B cell (primary cell): ENCODE results near the gene FAM219A. TPM values are rescaled to one million over a fixed set of nuclear protein-coding genes. Genes with fewer than 3 reads are reported as not detected.

ENCODE experiments used
- ATAC-seq: fragments of 200-7000 bp; cut with Tn5 transposase; one replicate; pipeline ENCODE4 v1.10.0; 2021; ENCODE audit warnings: low read depth, mild to moderate bottlenecking, moderate number of reproducible peaks, moderate library complexity
- CTCF ChIA-PET: fragments of 350-600 bp; sonication (Branson Sonifier 250); formaldehyde crosslinking; loops from one replicate; lab custom pipeline; 2021; ENCODE audit warnings: antibody characterized with exemption, inconsistent platforms; lab: Charles Lee
- POLR2A ChIA-PET: fragments of 350-600 bp; sonication (Branson Sonifier 250); formaldehyde crosslinking; loops from one replicate; lab custom pipeline; 2021; ENCODE audit warnings: antibody characterized with exemption; lab: Charles Lee
- DNase-seq: peaks from one replicate; pipeline ENCODE4 v3.0.0; 2013
- H2AFZ ChIP-seq: 2 replicates; pipeline ENCODE4 v1.6.1; 2012; ENCODE audit warnings: mild to moderate bottlenecking, low read depth, low read length; ENCODE audit not compliant: insufficient read depth, poor library complexity, severe bottlenecking
- H3K27ac ChIP-seq, 2 donors: 1 replicate in 1 of 2; 2 replicates in 1 of 2; pipeline ENCODE4 v1.5.1; 2012 to 2013; ENCODE audit warnings: low read length in 2 of 2, mild to moderate bottlenecking in 2 of 2, moderate library complexity in 1 of 2
- H3K27me3 ChIP-seq, 4 experiments: fragments of 200-600 bp in 1 of 4; sonication (generic) in 1 of 4; replicated peaks in 1 of 4; 1 replicate in 2 of 4; 2 replicates in 2 of 4; pipeline versions ENCODE4 v1.6.1 to v1.7.0; 2013 to 2016; ENCODE audit warnings: low read length in 3 of 4, mild to moderate bottlenecking in 2 of 4, mixed read lengths in 1 of 4, moderate library complexity in 1 of 4; ENCODE audit not compliant: insufficient read depth in 4 of 4, control insufficient read depth in 3 of 4; ENCODE audit errors: control extremely low read depth in 1 of 4
- H3K36me3 ChIP-seq, 2 experiments: replicated peaks in 1 of 2; 1 replicate in 1 of 2; 2 replicates in 1 of 2; pipeline versions ENCODE4 v1.6.1 to v1.7.1; 2013; ENCODE audit warnings: low read length in 1 of 2; ENCODE audit not compliant: insufficient read depth in 2 of 2, control insufficient read depth in 1 of 2; ENCODE audit errors: control extremely low read depth in 1 of 2, extremely low read depth in 1 of 2
- H3K4me1 ChIP-seq, 2 donors: fragments of 200-600 bp in 1 of 2; sonication (generic) in 1 of 2; 1 replicate in 1 of 2; 2 replicates in 1 of 2; pipeline versions ENCODE4 v1.5.1 to v1.6.1; 2013 to 2017; ENCODE audit warnings: low read length in 2 of 2; ENCODE audit not compliant: control insufficient read depth in 2 of 2, insufficient read depth in 2 of 2
- H3K4me2 ChIP-seq: replicated peaks from 2 replicates; pipeline ENCODE3; 2012; ENCODE audit warnings: mild to moderate bottlenecking, low read depth, low read length; ENCODE audit not compliant: poor library complexity, severe bottlenecking
- H3K4me3 ChIP-seq, 5 experiments: fragments of 200-600 bp in 1 of 5; sonication (generic) in 1 of 5; 1 replicate in 3 of 5; 2 replicates in 2 of 5; pipeline versions ENCODE4 v1.5.1 to v1.7.0; 2011 to 2016; ENCODE audit warnings: low read length in 4 of 5, mild to moderate bottlenecking in 4 of 5, low read depth in 2 of 5, control low read depth in 1 of 5, moderate library complexity in 1 of 5; ENCODE audit not compliant: insufficient read depth in 1 of 5; ENCODE audit errors: control extremely low read depth in 1 of 5, extremely low read depth in 1 of 5
- H3K79me2 ChIP-seq: fragments of 200-600 bp; sonication (generic); one replicate; pipeline ENCODE4 v1.6.0; 2016; ENCODE audit warnings: low read length; ENCODE audit not compliant: control insufficient read depth, insufficient read depth
- H3K9ac ChIP-seq: fragments of 200-600 bp; sonication (generic); 2 replicates; pipeline ENCODE4 v1.6.1; 2017; ENCODE audit warnings: mild to moderate bottlenecking, low read length, moderate library complexity
- H3K9me3 ChIP-seq, 3 donors: one replicate each; pipeline versions ENCODE4 v1.6.1 to v1.7.1; 2013; ENCODE audit warnings: low read length in 2 of 3; ENCODE audit not compliant: control insufficient read depth in 2 of 3, insufficient read depth in 1 of 3; ENCODE audit errors: control extremely low read depth in 1 of 3
- H4K20me1 ChIP-seq: 2 replicates; pipeline ENCODE4 v1.6.0; 2012; ENCODE audit warnings: mild to moderate bottlenecking, low read length; ENCODE audit not compliant: insufficient read depth, control insufficient read depth, poor library complexity, severe bottlenecking
- H3K27ac Mint-ChIP-seq: one replicate; pipeline ENCODE4 v1.8.0; 2021; ENCODE audit warnings: mixed read lengths
- H3K27me3 Mint-ChIP-seq: one replicate; pipeline ENCODE4 v1.8.0; 2021; ENCODE audit warnings: mixed read lengths
- H3K4me1 Mint-ChIP-seq: one replicate; pipeline ENCODE4 v1.8.0; 2021; ENCODE audit warnings: mixed read lengths
- H3K4me3 Mint-ChIP-seq: one replicate; pipeline ENCODE4 v1.8.0; 2021; ENCODE audit warnings: mixed read lengths
- H3K9me3 Mint-ChIP-seq: one replicate; pipeline ENCODE4 v1.8.0; 2022; ENCODE audit warnings: mixed read lengths; ENCODE audit not compliant: insufficient read depth
- CTCF ChIP-seq: fragments of 200-600 bp; IDR thresholded peaks from one replicate; pipeline ENCODE4 v1.8.0; 2022; ENCODE audit warnings: antibody characterized with exemption, mild to moderate bottlenecking
- EZH2 ChIP-seq: IDR thresholded peaks from 2 replicates; pipeline ENCODE4 v1.6.1; 2012; ENCODE audit warnings: borderline replicate concordance, low read depth, mild to moderate bottlenecking, moderate library complexity, low read length; ENCODE audit not compliant: insufficient read depth, poor library complexity, severe bottlenecking
- intact Hi-C: fragments of 100-400 bp; cut with micrococcal nuclease; formaldehyde crosslinking; loops from one replicate; pipeline ENCODE4 v1.10.0; 2022
- polyA plus RNA-seq: library from polyadenylated mRNA; depleted of rRNA; stranded (reverse); fragments of >200 nt; gene quantifications from 2 replicates; pipeline ENCODE4 v1.2.3, GENCODE V29; 2012
- total RNA-seq, 2 donors: library from RNA; stranded (reverse); fragments of 120-200 nt in 1 of 2; gene quantifications; 1 replicate in 1 of 2; 2 replicates in 1 of 2; pipeline versions ENCODE4 v1.2.3 to v1.2.4, GENCODE V29; 2013 to 2022

Gene FAM219A
- total and polyA plus RNA-seq, 2 donors (not counting 1 experiment from before 2014, with no cell fraction given): 12.9 to 17.3 TPM

GRCh38 chr9:34403554-34404380 lies 54.6 kb downstream of the FAM219A start:
- Histone ChIP-seq H3K4me1 (no peaks in the 10 kb centered on the region), H3K27ac (no peak overlapping the region), H3K79me2 (no peaks in the 10 kb centered on the region), H3K4me3 (no peak overlapping the region), H2AFZ (no peak overlapping the region), H4K20me1 (no peaks in the 10 kb centered on the region), H3K9me3 (no peaks in the 10 kb centered on the region), H3K4me2 (no peak overlapping the region), H3K9ac (no peak overlapping the region), H3K27me3 (no peaks in the 10 kb centered on the region), H3K36me3 (peaks cover 0 to 12% of the 10 kb centered on the region in 2 experiments)
- no peak overlapping the region for H3K27ac Mint-ChIP-seq
- H3K27me3 Mint-ChIP-seq: no peaks in the 10 kb centered on the region
- POLR2A ChIA-PET: no interaction called here
- intact Hi-C loops: loop anchor here (1.0 kb wide), 2 partner anchors 97 to 188 kb away; no protein-coding TSS in a partner anchor
- CTCF ChIA-PET: interaction anchor here (0.5 to 3.3 kb wide), 47 partner anchors 9 to 569 kb away, joined by 3 to 31 read pairs (median 4); partner anchors contain the start of genes ENHO, GALT, MYORG and SIGMAR1
- no peaks in the 10 kb centered on the region for H3K9me3 Mint-ChIP-seq
- ATAC-seq (peak; percentile 67), DNase-seq (peak; percentile 63)
- no peaks in the 10 kb centered on the region for H3K4me1 Mint-ChIP-seq
- TF ChIP-seq CTCF (peak; percentile 100), EZH2 (no peak)
- no peak overlapping the region for H3K4me3 Mint-ChIP-seq
